Dendritic cell treated with granulocyte-macrophage colony-stimulating factor and Interleukin-4, amounts not matched to agents 40 ng/mL and 50 ng/mL, for 4 days (primary cell): Measurements from ENCODE around the gene SLA2.
"Not testable (repeated sequence)": the region's sequence is repeated elsewhere in the genome, so short reads cannot be mapped to it uniquely, and the experiment has no call there.

ENCODE experiments used
- H3K27ac Mint-ChIP-seq: one replicate; pipeline ENCODE4 v1.8.0; 2022; ENCODE audit warnings: mild to moderate bottlenecking, mixed read lengths
- H3K27me3 Mint-ChIP-seq: one replicate; pipeline ENCODE4 v1.8.0; 2022; ENCODE audit warnings: mild to moderate bottlenecking, mixed read lengths
- H3K36me3 Mint-ChIP-seq: one replicate; pipeline ENCODE4 v1.8.0; 2022; ENCODE audit warnings: low read depth, mixed read lengths
- H3K4me1 Mint-ChIP-seq: one replicate; pipeline ENCODE4 v1.8.0; 2022; ENCODE audit warnings: low read depth, mixed read lengths
- H3K4me3 Mint-ChIP-seq: one replicate; pipeline ENCODE4 v1.8.0; 2022; ENCODE audit warnings: mild to moderate bottlenecking, moderate library complexity, mixed read lengths
- H3K9me3 Mint-ChIP-seq: one replicate; pipeline ENCODE4 v1.8.0; 2022; ENCODE audit warnings: mixed read lengths
- intact Hi-C: fragments of 100-400 bp; cut with micrococcal nuclease; formaldehyde crosslinking; loops from one replicate; pipeline ENCODE4 v1.15.0; 2022

The SLA2 gene

GRCh38 chr20:36569847-36570429 lies 76.1 kb downstream of the SLA2 start:
- H3K4me1 Mint-ChIP-seq = peaks cover 20% of the 10 kb centered on the region
- no peak overlapping the region for H3K27ac Mint-ChIP-seq
- intact Hi-C loops = loop anchor here (5.0 kb wide), 1 partner anchor 37 kb away; the partner anchor contains the start of gene RAB5IF
- no peak overlapping the region for H3K4me3 Mint-ChIP-seq
- no peaks in the 10 kb centered on the region for H3K9me3 Mint-ChIP-seq
- peaks cover 4% of the 10 kb centered on the region for H3K27me3 Mint-ChIP-seq
- peaks cover 6% of the 10 kb centered on the region for H3K36me3 Mint-ChIP-seq

DNA sequence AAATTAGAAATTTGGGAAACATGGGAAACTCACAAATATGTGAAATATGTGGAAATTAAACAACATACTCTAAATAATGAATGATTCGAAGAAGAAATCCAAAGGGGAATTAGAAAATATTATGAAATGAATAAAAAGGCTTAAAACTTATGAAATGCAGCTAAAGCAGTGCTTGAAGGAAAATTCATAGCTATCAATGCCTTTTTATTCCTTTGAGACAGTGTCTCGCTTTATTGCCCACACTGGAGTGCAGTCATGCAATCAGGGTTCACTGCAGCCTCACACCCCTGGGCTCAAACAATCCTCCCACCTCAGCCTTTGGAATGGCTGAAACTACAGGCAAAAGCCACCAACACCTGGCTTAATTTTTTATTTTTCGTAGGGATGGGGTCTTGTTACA lies 80.5 kb downstream of the SLA2 start:
- H3K36me3 Mint-ChIP-seq = no peaks in the 10 kb centered on the region
- intact Hi-C loops = no loop called here
- H3K9me3 Mint-ChIP-seq = no peaks in the 10 kb centered on the region

GRCh38 chr20:36564726-36565121 lies 81.3 kb downstream of the SLA2 start:
- H3K4me3 Mint-ChIP-seq, H3K9me3 Mint-ChIP-seq, H3K4me1 Mint-ChIP-seq, intact Hi-C loops, H3K27ac Mint-ChIP-seq, H3K36me3 Mint-ChIP-seq, H3K27me3 Mint-ChIP-seq: not testable (repeated sequence)

More for the DNA sequence above, 80.5 kb downstream of the SLA2 start:
- H3K27me3 Mint-ChIP-seq = peaks cover 2% of the 10 kb centered on the region
- H3K27ac Mint-ChIP-seq = no peak overlapping the region
- no peak overlapping the region for H3K4me3 Mint-ChIP-seq
- no peaks in the 10 kb centered on the region for H3K4me1 Mint-ChIP-seq

DNA sequence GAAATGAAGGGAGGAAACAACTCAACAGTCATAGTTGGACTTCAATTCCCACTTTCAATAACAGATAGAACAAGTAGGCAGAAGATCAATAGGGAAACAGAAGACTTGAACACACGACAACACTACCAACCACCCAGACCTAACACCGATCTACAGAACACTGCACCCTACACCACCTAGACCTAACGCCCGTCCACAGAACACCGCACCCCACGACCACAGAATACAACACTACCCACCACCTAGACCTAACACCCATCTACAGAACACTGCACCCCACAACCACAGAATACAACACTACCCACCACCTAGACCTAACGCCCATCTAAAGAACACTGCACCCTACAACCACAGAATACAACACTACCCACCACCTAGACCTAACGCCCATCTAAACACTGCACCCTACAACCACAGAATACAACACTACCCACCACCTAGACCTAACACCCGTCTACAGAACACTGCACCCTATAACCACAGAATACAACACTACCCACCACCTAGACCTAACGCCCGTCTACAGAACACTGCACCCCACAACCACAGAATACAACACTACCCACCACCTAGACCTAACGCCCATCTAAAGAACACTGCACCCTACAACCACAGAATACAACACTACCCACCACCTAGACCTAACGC lies 81.8 kb downstream of the SLA2 start:
- H3K36me3 Mint-ChIP-seq, H3K27me3 Mint-ChIP-seq, intact Hi-C loops, H3K4me1 Mint-ChIP-seq, H3K9me3 Mint-ChIP-seq, H3K4me3 Mint-ChIP-seq, H3K27ac Mint-ChIP-seq: not testable (repeated sequence)

GRCh38 chr20:36563374-36563773 lies 82.6 kb downstream of the SLA2 start:
- Mint-ChIP-seq H3K27me3 (no peaks in the 10 kb centered on the region), H3K4me3 (no peak overlapping the region), H3K27ac (no peak overlapping the region), H3K4me1 (no peaks in the 10 kb centered on the region), H3K9me3 (no peaks in the 10 kb centered on the region), H3K36me3 (no peaks in the 10 kb centered on the region)
- intact Hi-C loops = no loop called here

GRCh38 chr20:36562724-36563123 lies 83.3 kb downstream of the SLA2 start:
- Mint-ChIP-seq H3K4me1 (no peaks in the 10 kb centered on the region), H3K4me3 (no peak overlapping the region), H3K27ac (no peak overlapping the region), H3K9me3 (no peaks in the 10 kb centered on the region), H3K27me3 (no peaks in the 10 kb centered on the region), H3K36me3 (no peaks in the 10 kb centered on the region)
- intact Hi-C loops = no loop called here
